IMR-90 (cell line): ENCODE measurements around the gene USP17L11. TPM values are rescaled to one million over a fixed set of nuclear protein-coding genes. Genes with fewer than 3 reads are reported as not detected.
"Not testable (repeated sequence)": the region's sequence is repeated elsewhere in the genome, so short reads cannot be mapped to it uniquely, and the experiment has no call there.

ENCODE experiments used
- ATAC-seq: fragments of 200-7000 bp; cut with Tn5 transposase; 2 replicates; pipeline ENCODE4 v1.9.1; 2020; ENCODE audit warnings: low read depth, mild to moderate bottlenecking, moderate library complexity
- BruUV-seq: library from RNA; stranded (reverse); fragments of 400-500 nt; replicated peaks from 2 replicates; lab custom pipeline; 2021; lab: Mats Ljungman, UMichigan
- CTCF ChIA-PET: fragments of 300-600 bp; formaldehyde crosslinking; extraction: SDS; loops from one replicate; lab custom pipeline; 2021; ENCODE audit warnings: antibody characterized with exemption; lab: Yijun Ruan, JAX
- POLR2A ChIA-PET: fragments of 300-600 bp; sonication (Branson Sonifier 250); formaldehyde crosslinking; loops from one replicate; lab custom pipeline; 2022; ENCODE audit warnings: antibody characterized with exemption; ENCODE audit not compliant: unreplicated experiment; lab: Charles Lee
- DNase-seq: peaks from one replicate; pipeline ENCODE4 v3.0.0; 2013
- H2AFZ ChIP-seq: replicated peaks from 2 replicates; pipeline ENCODE3; 2013; ENCODE audit warnings: low read length, mild to moderate bottlenecking; ENCODE audit not compliant: poor library complexity
- H2AK5ac ChIP-seq: 2 replicates; pipeline ENCODE4 v1.6.1; 2013; ENCODE audit warnings: low read depth, low read length, inconsistent platforms
- H2AK9ac ChIP-seq: replicated peaks from 2 replicates; pipeline ENCODE3; 2013; ENCODE audit warnings: mild to moderate bottlenecking, low read depth, low read length, moderate library complexity; ENCODE audit not compliant: poor library complexity
- H2BK120ac ChIP-seq: 2 replicates; pipeline ENCODE4 v1.6.1; 2013; ENCODE audit warnings: low read depth, low read length, inconsistent platforms
- H2BK15ac ChIP-seq: 3 replicates; pipeline ENCODE4 v1.6.1; 2013; ENCODE audit warnings: low read depth, low read length, inconsistent platforms
- H2BK20ac ChIP-seq: 2 replicates; pipeline ENCODE4 v1.6.1; 2013; ENCODE audit warnings: low read depth, mild to moderate bottlenecking, inconsistent platforms, low read length, moderate library complexity
- H2BK5ac ChIP-seq: 2 replicates; pipeline ENCODE4 v1.6.1; 2013; ENCODE audit warnings: mild to moderate bottlenecking, low read depth, low read length, inconsistent platforms; ENCODE audit not compliant: poor library complexity, severe bottlenecking
- H3K14ac ChIP-seq: replicated peaks from 2 replicates; pipeline ENCODE4 v1.6.1; 2013; ENCODE audit warnings: low read depth, low read length, inconsistent platforms
- H3K18ac ChIP-seq: 2 replicates; pipeline ENCODE4 v1.6.1; 2013; ENCODE audit warnings: low read depth, low read length, control low read depth
- H3K23ac ChIP-seq: 2 replicates; pipeline ENCODE4 v1.6.1; 2013; ENCODE audit warnings: low read depth, low read length, inconsistent platforms
- H3K27ac ChIP-seq: 2 replicates; pipeline ENCODE4 v1.5.1; 2013; ENCODE audit warnings: mild to moderate bottlenecking, control low read depth, low read length; ENCODE audit not compliant: insufficient read depth
- H3K27me3 ChIP-seq: 2 replicates; pipeline ENCODE4 v1.6.1; 2013; ENCODE audit warnings: low read length; ENCODE audit not compliant: control insufficient read depth, insufficient read depth
- H3K36me3 ChIP-seq: 2 replicates; pipeline ENCODE4 v1.6.1; 2013; ENCODE audit warnings: low read length, mixed read lengths; ENCODE audit not compliant: control insufficient read depth, insufficient read depth
- H3K4ac ChIP-seq: 2 replicates; pipeline ENCODE4 v1.6.1; 2013; ENCODE audit warnings: low read depth, low read length, inconsistent platforms
- H3K4me1 ChIP-seq: 2 replicates; pipeline ENCODE4 v1.6.1; 2013; ENCODE audit warnings: low read length, mixed read lengths; ENCODE audit not compliant: control insufficient read depth, insufficient read depth
- H3K4me2 ChIP-seq: 2 replicates; pipeline ENCODE4 v1.6.1; 2013; ENCODE audit warnings: low read depth, mild to moderate bottlenecking, control low read depth, low read length, moderate library complexity
- H3K4me3 ChIP-seq: 2 replicates; pipeline ENCODE4 v1.5.1; 2013; ENCODE audit warnings: low read depth, mild to moderate bottlenecking, control low read depth, low read length, moderate library complexity; ENCODE audit not compliant: insufficient read depth
- H3K56ac ChIP-seq: 2 replicates; pipeline ENCODE4 v1.6.1; 2013; ENCODE audit warnings: low read length, inconsistent platforms; ENCODE audit not compliant: insufficient read depth; ENCODE audit errors: extremely low read depth
- H3K79me1 ChIP-seq, 2 experiments: 2 replicates each; pipeline ENCODE4 v1.6.1; 2013; ENCODE audit warnings: low read length in 2 of 2, inconsistent platforms in 1 of 2, low read depth in 1 of 2
- H3K9ac ChIP-seq: 2 replicates; pipeline ENCODE4 v1.6.1; 2013; ENCODE audit warnings: low read depth, low read length, control low read depth
- H3K9me1 ChIP-seq: 2 replicates; pipeline ENCODE4 v1.6.1; 2013; ENCODE audit warnings: low read length, inconsistent platforms; ENCODE audit not compliant: insufficient read depth
- H3K9me3 ChIP-seq: 2 replicates; pipeline ENCODE4 v1.6.1; 2013; ENCODE audit warnings: low read length; ENCODE audit not compliant: control insufficient read depth, insufficient read depth
- H4K20me1 ChIP-seq: 2 replicates; pipeline ENCODE4 v1.6.1; 2013; ENCODE audit warnings: low read length, inconsistent platforms; ENCODE audit not compliant: insufficient read depth
- H4K5ac ChIP-seq: 2 replicates; pipeline ENCODE4 v1.6.1; 2013; ENCODE audit warnings: mild to moderate bottlenecking, low read depth, low read length, control low read depth
- H4K8ac ChIP-seq, 2 experiments: 2 replicates each; pipeline ENCODE4 v1.6.1; 2013; ENCODE audit warnings: low read depth in 2 of 2, low read length in 2 of 2, control low read depth in 1 of 2, inconsistent platforms in 1 of 2
- H4K91ac ChIP-seq: 2 replicates; pipeline ENCODE4 v1.6.1; 2013; ENCODE audit warnings: low read depth, low read length, inconsistent platforms; ENCODE audit not compliant: insufficient read depth
- WGBS, 2 experiments: methylation state at CpG; one replicate each; pipeline versions ENCODE4 v1.1.5 to v1.1.7; 2013; ENCODE audit warnings: missing lambda C conversion rate in 2 of 2; ENCODE audit not compliant: insufficient read length in 1 of 2; ENCODE audit errors: extremely low coverage in 2 of 2; 5-methylcytosine and 5-hydroxymethylcytosine counted together
- dilution Hi-C: fragments of 300-500 bp; cut with HindIII; formaldehyde crosslinking; loops from one replicate; pipeline ENCODE4 v1.14.3; 2018; ENCODE audit warnings: low sequenced_read_pairs; ENCODE audit not compliant: unreplicated experiment
- in situ Hi-C: fragments of 300-500 bp; cut with MboI; formaldehyde crosslinking; loops from 3 replicates; pipeline ENCODE4 v1.14.3; 2019; ENCODE audit warnings: low sequenced_read_pairs, inconsistent platforms, mixed read lengths
- intact Hi-C: fragments of 100-400 bp; cut with micrococcal nuclease; formaldehyde crosslinking; loops from 2 replicates; pipeline ENCODE4 v1.10.0; 2022
- polyA plus RNA-seq, 3 experiments: library from polyadenylated mRNA; depleted of rRNA; stranded (reverse); fragments of >200 nt; gene quantifications; 2 replicates each; pipeline ENCODE4 v1.2.3, GENCODE V29; 2012; ENCODE audit warnings: low replicate concordance in 1 of 3
- total RNA-seq: library from RNA; depleted of rRNA; stranded (reverse); fragments of >200 nt; gene quantifications from 2 replicates; pipeline ENCODE4 v1.2.3, GENCODE V29; 2012

USP17L11 gene
- total and polyA plus RNA-seq, 2 of the 4 experiments (the other 2 are of a cell fraction): not detected

GRCh38 chr4:9214701-9215100 is 504 bp upstream of the USP17L11 start:
- in situ Hi-C loops: not testable (repeated sequence)
- no CpG with 5 or more reads among the region's 14 CpGs for WGBS, 2 experiments

GRCh38 chr4:9219852-9220251 is 4.6 kb downstream of the USP17L11 start, which contains the start of gene USP17L12:
USP17L12 (plus strand) TSS chr4:9220152; CDS start chr4:9220152, 0 bp downstream.
- H3K9me3 ChIP-seq, H3K27ac ChIP-seq, ATAC-seq, dilution Hi-C loops, POLR2A ChIA-PET, H3K36me3 ChIP-seq, H2BK5ac ChIP-seq, H3K4me1 ChIP-seq, H3K14ac ChIP-seq, H4K20me1 ChIP-seq, H2BK20ac ChIP-seq, H3K4me3 ChIP-seq, H3K18ac ChIP-seq, H3K79me1 ChIP-seq, H2AFZ ChIP-seq, H2BK15ac ChIP-seq, H2AK5ac ChIP-seq, H4K5ac ChIP-seq, H3K9ac ChIP-seq, H3K56ac ChIP-seq, in situ Hi-C loops, H3K4ac ChIP-seq, H4K8ac ChIP-seq, H3K4me2 ChIP-seq, DNase-seq, H4K91ac ChIP-seq, H2BK120ac ChIP-seq, CTCF ChIA-PET, BruUV-seq, H3K9me1 ChIP-seq, intact Hi-C loops, H3K27me3 ChIP-seq, H3K23ac ChIP-seq, H2AK9ac ChIP-seq: not testable (repeated sequence)
- no CpG with 5 or more reads among the region's 13 CpGs for WGBS, 2 experiments

More at GRCh38 chr4:9214701-9215100, 504 bp upstream of the USP17L11 start:
- H3K56ac ChIP-seq, H3K27me3 ChIP-seq, CTCF ChIA-PET, H3K4me2 ChIP-seq, H2AK9ac ChIP-seq, H3K9ac ChIP-seq, H4K5ac ChIP-seq, H3K27ac ChIP-seq, H4K8ac ChIP-seq, POLR2A ChIA-PET, H3K9me1 ChIP-seq, H2BK20ac ChIP-seq, H3K36me3 ChIP-seq, H2AK5ac ChIP-seq, H3K23ac ChIP-seq, dilution Hi-C loops, BruUV-seq, H4K91ac ChIP-seq, H3K18ac ChIP-seq, ATAC-seq, H2BK15ac ChIP-seq, H2AFZ ChIP-seq, H3K4me1 ChIP-seq, H2BK120ac ChIP-seq, H3K14ac ChIP-seq, DNase-seq, H3K4me3 ChIP-seq, intact Hi-C loops, H4K20me1 ChIP-seq, H3K79me1 ChIP-seq, H3K9me3 ChIP-seq, H3K4ac ChIP-seq, H2BK5ac ChIP-seq: not testable (repeated sequence)
